Measurements from ENCODE around the gene TRMT6.

GRCh38 chr20:5935384-5935783, 14.9 kb downstream of the TRMT6 start:
- TF ChIP-seq EZH2 (IDR thresholded peaks at IDR 0.05; ENCODE audit: low read length) = no peak
- TF ChIP-seq, protein P1, sequence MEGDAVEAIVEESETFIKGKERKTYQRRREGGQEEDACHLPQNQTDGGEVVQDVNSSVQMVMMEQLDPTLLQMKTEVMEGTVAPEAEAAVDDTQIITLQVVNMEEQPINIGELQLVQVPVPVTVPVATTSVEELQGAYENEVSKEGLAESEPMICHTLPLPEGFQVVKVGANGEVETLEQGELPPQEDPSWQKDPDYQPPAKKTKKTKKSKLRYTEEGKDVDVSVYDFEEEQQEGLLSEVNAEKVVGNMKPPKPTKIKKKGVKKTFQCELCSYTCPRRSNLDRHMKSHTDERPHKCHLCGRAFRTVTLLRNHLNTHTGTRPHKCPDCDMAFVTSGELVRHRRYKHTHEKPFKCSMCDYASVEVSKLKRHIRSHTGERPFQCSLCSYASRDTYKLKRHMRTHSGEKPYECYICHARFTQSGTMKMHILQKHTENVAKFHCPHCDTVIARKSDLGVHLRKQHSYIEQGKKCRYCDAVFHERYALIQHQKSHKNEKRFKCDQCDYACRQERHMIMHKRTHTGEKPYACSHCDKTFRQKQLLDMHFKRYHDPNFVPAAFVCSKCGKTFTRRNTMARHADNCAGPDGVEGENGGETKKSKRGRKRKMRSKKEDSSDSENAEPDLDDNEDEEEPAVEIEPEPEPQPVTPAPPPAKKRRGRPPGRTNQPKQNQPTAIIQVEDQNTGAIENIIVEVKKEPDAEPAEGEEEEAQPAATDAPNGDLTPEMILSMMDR (optimal IDR thresholded peaks at IDR 0.05 in 1 of 3, IDR thresholded peaks at IDR 0.05 in 1 of 3, conservative IDR thresholded peaks at IDR 0.05 in 1 of 3; ENCODE audit: extremely low read depth in 1 of 3, insufficient read depth in 2 of 3, low read length in 3 of 3) = no peak

Measured in keratinocyte (primary cell).